Caco-2 (cell line): ENCODE results near the gene THTPA. TPM values are rescaled to one million over a fixed set of nuclear protein-coding genes. Genes with fewer than 3 reads are reported as not detected.

Experiments
- BruUV-seq: library from RNA; stranded (reverse); fragments of 400-500 nt; replicated peaks from 2 replicates; lab custom pipeline; 2021; lab: Mats Ljungman, UMichigan
- CTCF ChIA-PET: fragments of 300-600 bp; sonication (Branson Sonifier 250); formaldehyde crosslinking; loops from one replicate; lab custom pipeline; 2022; ENCODE audit warnings: antibody characterized with exemption; lab: Charles Lee
- POLR2A ChIA-PET: fragments of 300-600 bp; sonication (Branson Sonifier 250); formaldehyde crosslinking; loops from one replicate; lab custom pipeline; 2022; ENCODE audit warnings: antibody characterized with exemption; lab: Charles Lee
- DNase-seq, 2 experiments: peaks; one replicate each; pipeline versions ENCODE4 v3.0.0 to v3.0.0-alpha.2; 2020 to 2022
- H3K27me3 ChIP-seq: replicated peaks from 2 replicates; pipeline ENCODE4 v1.6.0; 2011; ENCODE audit warnings: low read length; ENCODE audit not compliant: control insufficient read depth, insufficient read depth
- H3K36me3 ChIP-seq: 2 replicates; pipeline ENCODE4 v1.5.1; 2011; ENCODE audit warnings: low read length; ENCODE audit not compliant: control insufficient read depth, insufficient read depth
- H3K4me1 ChIP-seq: fragments of 250-450 bp; sonication (Bioruptor Pico); 2 replicates; pipeline ENCODE4 v1.5.1; 2020; ENCODE audit warnings: mild to moderate bottlenecking
- H3K4me3 ChIP-seq: 2 replicates; pipeline ENCODE4 v1.5.1; 2011; ENCODE audit warnings: low read depth, mild to moderate bottlenecking, control low read depth, low read length
- H3K9me3 ChIP-seq: fragments of 250-450 bp; sonication (Bioruptor Pico); 2 replicates; pipeline ENCODE4 v1.5.1; 2020; ENCODE audit warnings: mild to moderate bottlenecking, moderate library complexity
- H3K27ac Mint-ChIP-seq: one replicate; pipeline ENCODE4 v1.8.0; 2022; ENCODE audit warnings: mixed read lengths; ENCODE audit not compliant: unreplicated experiment
- H3K27me3 Mint-ChIP-seq: one replicate; pipeline ENCODE4 v1.8.0; 2022; ENCODE audit warnings: mixed read lengths; ENCODE audit not compliant: insufficient read depth, unreplicated experiment
- H3K36me3 Mint-ChIP-seq: one replicate; pipeline ENCODE4 v1.8.0; 2022; ENCODE audit warnings: mild to moderate bottlenecking, mixed read lengths; ENCODE audit not compliant: insufficient read depth, unreplicated experiment
- H3K4me1 Mint-ChIP-seq: one replicate; pipeline ENCODE4 v1.8.0; 2022; ENCODE audit warnings: low read depth, mixed read lengths; ENCODE audit not compliant: unreplicated experiment
- H3K4me3 Mint-ChIP-seq: one replicate; pipeline ENCODE4 v1.8.0; 2022; ENCODE audit warnings: mild to moderate bottlenecking, moderate library complexity, mixed read lengths; ENCODE audit not compliant: unreplicated experiment
- H3K9me3 Mint-ChIP-seq: one replicate; pipeline ENCODE4 v1.8.0; 2022; ENCODE audit warnings: mixed read lengths; ENCODE audit not compliant: unreplicated experiment
- CTCF ChIP-seq, 2 experiments: fragments of 200-600 bp in 1 of 2; IDR thresholded peaks; 1 replicate in 1 of 2; 2 replicates in 1 of 2; pipeline versions ENCODE4 v1.5.1 to v1.8.0; 2011 to 2022; ENCODE audit warnings: antibody characterized with exemption in 1 of 2, control low read depth in 1 of 2, inconsistent platforms in 1 of 2, low read depth in 1 of 2, low read length in 1 of 2, mild to moderate bottlenecking in 1 of 2, moderate library complexity in 1 of 2; ENCODE audit not compliant: insufficient read depth in 1 of 2, severe bottlenecking in 1 of 2, unreplicated experiment in 1 of 2
- intact Hi-C: fragments of 100-400 bp; cut with micrococcal nuclease; formaldehyde crosslinking; loops from one replicate; pipeline ENCODE4 v1.10.0; 2022; ENCODE audit not compliant: unreplicated experiment
- total RNA-seq: library from RNA; stranded (reverse); gene quantifications from 2 replicates; pipeline ENCODE4 v1.2.3, GENCODE V29; 2022

The THTPA gene
- total RNA-seq, 1 experiment from 2014 or later = 9.3 TPM

- no peaks in the 10 kb centered on the region for H3K4me1 Mint-ChIP-seq
- H3K4me1 ChIP-seq = peaks cover 8% of the 10 kb centered on the region; the same call in 1 of the 2 replicates
- intact Hi-C loops = loop anchor here (1.0 kb wide), 1 partner anchor 235 kb away; no protein-coding TSS in a partner anchor
Observed at GRCh38 chr14:23563473-23564180, 7.6 kb downstream of the THTPA start.

GRCh38 chr14:23564181-23564812 is 8.2 kb downstream of the THTPA start:
- H3K27ac Mint-ChIP-seq = no peak overlapping the region
- Histone ChIP-seq H3K9me3 (no peaks in the 10 kb centered on the region), H3K4me3 (no peak overlapping the region), H3K36me3 (peaks cover 5% of the 10 kb centered on the region), H3K27me3 (no peaks in the 10 kb centered on the region), H3K4me1 (peaks cover 9% of the 10 kb centered on the region; the same call in 1 of the 2 replicates)
- no peaks in the 10 kb centered on the region for H3K9me3 Mint-ChIP-seq
- H3K36me3 Mint-ChIP-seq = peaks cover 49% of the 10 kb centered on the region
- POLR2A ChIA-PET = no interaction called here
- H3K4me3 Mint-ChIP-seq = no peak overlapping the region
- intact Hi-C loops = no loop called here
- no peak for DNase-seq
- CTCF ChIA-PET = interaction anchor here (7.3 kb wide), 1 partner anchor 86 kb away, joined by 50 read pairs; no protein-coding TSS in a partner anchor
- no peak for TF ChIP-seq CTCF (IDR thresholded peaks at IDR 0.05; ENCODE audit: insufficient read depth in 1 of 2, low read depth in 1 of 2, low read length in 1 of 2, severe bottlenecking in 1 of 2, unreplicated experiment in 1 of 2)
- peaks cover 4% of the 10 kb centered on the region for H3K4me1 Mint-ChIP-seq
- no TSS peak for BruUV-seq
- H3K27me3 Mint-ChIP-seq = no peaks in the 10 kb centered on the region

More at GRCh38 chr14:23563473-23564180, 7.6 kb downstream of the THTPA start:
- Histone ChIP-seq H3K4me3 (no peak overlapping the region), H3K36me3 (peaks cover 5% of the 10 kb centered on the region), H3K9me3 (no peaks in the 10 kb centered on the region), H3K27me3 (no peaks in the 10 kb centered on the region)
- Mint-ChIP-seq H3K36me3 (peaks cover 54% of the 10 kb centered on the region), H3K27me3 (no peaks in the 10 kb centered on the region), H3K4me3 (no peak overlapping the region), H3K27ac (no peak overlapping the region), H3K9me3 (no peaks in the 10 kb centered on the region)
- no TSS peak for BruUV-seq
- DNase-seq = no peak
- ChIA-PET POLR2A (no interaction called here), CTCF (interaction anchor here (0.6 to 7.3 kb wide), 2 partner anchors 86 to 458 kb away, joined by 10 to 50 read pairs; no protein-coding TSS in a partner anchor)
- TF ChIP-seq CTCF (IDR thresholded peaks at IDR 0.05; ENCODE audit: insufficient read depth in 1 of 2, low read depth in 1 of 2, low read length in 1 of 2, severe bottlenecking in 1 of 2, unreplicated experiment in 1 of 2) = no peak

DNA sequence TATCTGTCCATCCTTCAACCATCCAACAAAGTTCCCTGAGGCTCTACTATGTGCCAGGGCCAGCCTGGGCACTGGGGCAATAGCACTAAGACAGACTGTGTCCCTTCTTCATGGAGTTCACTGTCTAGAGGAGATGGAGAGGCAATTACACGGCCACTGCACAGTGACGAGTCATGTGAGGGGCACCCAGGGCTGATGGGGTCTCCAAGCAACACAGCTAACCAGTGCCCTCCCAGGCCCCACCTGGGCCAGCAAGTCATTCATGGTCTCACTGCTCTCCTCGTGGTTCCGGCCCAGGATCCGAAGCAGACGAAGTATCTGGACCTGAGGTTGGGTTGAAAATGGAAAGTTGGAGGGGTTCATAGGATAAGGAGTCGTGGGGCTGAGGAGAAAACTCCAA is 8.8 kb downstream of the THTPA start:
- Histone ChIP-seq H3K4me3 (no peak overlapping the region), H3K36me3 (peaks cover 4% of the 10 kb centered on the region), H3K27me3 (no peaks in the 10 kb centered on the region), H3K4me1 (peaks cover 9% of the 10 kb centered on the region; the same call in 1 of the 2 replicates), H3K9me3 (no peaks in the 10 kb centered on the region)
- TF ChIP-seq CTCF (IDR thresholded peaks at IDR 0.05; ENCODE audit: insufficient read depth in 1 of 2, low read depth in 1 of 2, low read length in 1 of 2, severe bottlenecking in 1 of 2, unreplicated experiment in 1 of 2) = no peak
- intact Hi-C loops = no loop called here
- CTCF ChIA-PET = no interaction called here
- H3K9me3 Mint-ChIP-seq = no peaks in the 10 kb centered on the region
- H3K4me3 Mint-ChIP-seq = peak overlapping the region; percentile 43
- POLR2A ChIA-PET = no interaction called here
- peaks cover 44% of the 10 kb centered on the region for H3K36me3 Mint-ChIP-seq
- BruUV-seq = no TSS peak
- no peak overlapping the region for H3K27ac Mint-ChIP-seq
- peaks cover 7% of the 10 kb centered on the region for H3K4me1 Mint-ChIP-seq
- no peak for DNase-seq
- H3K27me3 Mint-ChIP-seq = no peaks in the 10 kb centered on the region
